IMR-90 (cell line): ENCODE results near the gene EEF1AKMT1. TPM values are rescaled to one million over a fixed set of nuclear protein-coding genes. Genes with fewer than 3 reads are reported as not detected.

Source experiments
- ATAC-seq: fragments of 200-7000 bp; cut with Tn5 transposase; 2 replicates; pipeline ENCODE4 v1.9.1; 2020; ENCODE audit warnings: low read depth, mild to moderate bottlenecking, moderate library complexity
- BruUV-seq: library from RNA; stranded (reverse); fragments of 400-500 nt; replicated peaks from 2 replicates; lab custom pipeline; 2021; lab: Mats Ljungman, UMichigan
- CTCF ChIA-PET: fragments of 300-600 bp; formaldehyde crosslinking; extraction: SDS; loops from one replicate; lab custom pipeline; 2021; ENCODE audit warnings: antibody characterized with exemption; lab: Yijun Ruan, JAX
- POLR2A ChIA-PET: fragments of 300-600 bp; sonication (Branson Sonifier 250); formaldehyde crosslinking; loops from one replicate; lab custom pipeline; 2022; ENCODE audit warnings: antibody characterized with exemption; ENCODE audit not compliant: unreplicated experiment; lab: Charles Lee
- DNase-seq: peaks from one replicate; pipeline ENCODE4 v3.0.0; 2013
- H2AFZ ChIP-seq: replicated peaks from 2 replicates; pipeline ENCODE3; 2013; ENCODE audit warnings: low read length, mild to moderate bottlenecking; ENCODE audit not compliant: poor library complexity
- H2AK5ac ChIP-seq: 2 replicates; pipeline ENCODE4 v1.6.1; 2013; ENCODE audit warnings: low read depth, low read length, inconsistent platforms
- H2AK9ac ChIP-seq: replicated peaks from 2 replicates; pipeline ENCODE3; 2013; ENCODE audit warnings: mild to moderate bottlenecking, low read depth, low read length, moderate library complexity; ENCODE audit not compliant: poor library complexity
- H2BK120ac ChIP-seq: 2 replicates; pipeline ENCODE4 v1.6.1; 2013; ENCODE audit warnings: low read depth, low read length, inconsistent platforms
- H2BK15ac ChIP-seq: 3 replicates; pipeline ENCODE4 v1.6.1; 2013; ENCODE audit warnings: low read depth, low read length, inconsistent platforms
- H2BK20ac ChIP-seq: 2 replicates; pipeline ENCODE4 v1.6.1; 2013; ENCODE audit warnings: low read depth, mild to moderate bottlenecking, inconsistent platforms, low read length, moderate library complexity
- H2BK5ac ChIP-seq: 2 replicates; pipeline ENCODE4 v1.6.1; 2013; ENCODE audit warnings: mild to moderate bottlenecking, low read depth, low read length, inconsistent platforms; ENCODE audit not compliant: poor library complexity, severe bottlenecking
- H3K14ac ChIP-seq: replicated peaks from 2 replicates; pipeline ENCODE4 v1.6.1; 2013; ENCODE audit warnings: low read depth, low read length, inconsistent platforms
- H3K18ac ChIP-seq: 2 replicates; pipeline ENCODE4 v1.6.1; 2013; ENCODE audit warnings: low read depth, low read length, control low read depth
- H3K23ac ChIP-seq: 2 replicates; pipeline ENCODE4 v1.6.1; 2013; ENCODE audit warnings: low read depth, low read length, inconsistent platforms
- H3K27ac ChIP-seq: 2 replicates; pipeline ENCODE4 v1.5.1; 2013; ENCODE audit warnings: mild to moderate bottlenecking, control low read depth, low read length; ENCODE audit not compliant: insufficient read depth
- H3K27me3 ChIP-seq: 2 replicates; pipeline ENCODE4 v1.6.1; 2013; ENCODE audit warnings: low read length; ENCODE audit not compliant: control insufficient read depth, insufficient read depth
- H3K36me3 ChIP-seq: 2 replicates; pipeline ENCODE4 v1.6.1; 2013; ENCODE audit warnings: low read length, mixed read lengths; ENCODE audit not compliant: control insufficient read depth, insufficient read depth
- H3K4ac ChIP-seq: 2 replicates; pipeline ENCODE4 v1.6.1; 2013; ENCODE audit warnings: low read depth, low read length, inconsistent platforms
- H3K4me1 ChIP-seq: 2 replicates; pipeline ENCODE4 v1.6.1; 2013; ENCODE audit warnings: low read length, mixed read lengths; ENCODE audit not compliant: control insufficient read depth, insufficient read depth
- H3K4me2 ChIP-seq: 2 replicates; pipeline ENCODE4 v1.6.1; 2013; ENCODE audit warnings: low read depth, mild to moderate bottlenecking, control low read depth, low read length, moderate library complexity
- H3K4me3 ChIP-seq: 2 replicates; pipeline ENCODE4 v1.5.1; 2013; ENCODE audit warnings: low read depth, mild to moderate bottlenecking, control low read depth, low read length, moderate library complexity; ENCODE audit not compliant: insufficient read depth
- H3K56ac ChIP-seq: 2 replicates; pipeline ENCODE4 v1.6.1; 2013; ENCODE audit warnings: low read length, inconsistent platforms; ENCODE audit not compliant: insufficient read depth; ENCODE audit errors: extremely low read depth
- H3K79me1 ChIP-seq, 2 experiments: 2 replicates each; pipeline ENCODE4 v1.6.1; 2013; ENCODE audit warnings: low read length in 2 of 2, inconsistent platforms in 1 of 2, low read depth in 1 of 2
- H3K9ac ChIP-seq: 2 replicates; pipeline ENCODE4 v1.6.1; 2013; ENCODE audit warnings: low read depth, low read length, control low read depth
- H3K9me1 ChIP-seq: 2 replicates; pipeline ENCODE4 v1.6.1; 2013; ENCODE audit warnings: low read length, inconsistent platforms; ENCODE audit not compliant: insufficient read depth
- H3K9me3 ChIP-seq: 2 replicates; pipeline ENCODE4 v1.6.1; 2013; ENCODE audit warnings: low read length; ENCODE audit not compliant: control insufficient read depth, insufficient read depth
- H4K20me1 ChIP-seq: 2 replicates; pipeline ENCODE4 v1.6.1; 2013; ENCODE audit warnings: low read length, inconsistent platforms; ENCODE audit not compliant: insufficient read depth
- H4K5ac ChIP-seq: 2 replicates; pipeline ENCODE4 v1.6.1; 2013; ENCODE audit warnings: mild to moderate bottlenecking, low read depth, low read length, control low read depth
- H4K8ac ChIP-seq, 2 experiments: 2 replicates each; pipeline ENCODE4 v1.6.1; 2013; ENCODE audit warnings: low read depth in 2 of 2, low read length in 2 of 2, control low read depth in 1 of 2, inconsistent platforms in 1 of 2
- H4K91ac ChIP-seq: 2 replicates; pipeline ENCODE4 v1.6.1; 2013; ENCODE audit warnings: low read depth, low read length, inconsistent platforms; ENCODE audit not compliant: insufficient read depth
- BHLHE40 ChIP-seq: fragments of 150-350 bp; IDR thresholded peaks from 2 replicates; pipeline ENCODE4 v1.6.1; 2016; ENCODE audit warnings: mild to moderate bottlenecking, low read depth, low read length
- CHD1 ChIP-seq: IDR thresholded peaks from 2 replicates; pipeline ENCODE4 v1.6.1; 2012; ENCODE audit warnings: low read depth, low read length, improper control_type of control experiment
- FOS ChIP-seq: fragments of 150-350 bp; IDR thresholded peaks from 2 replicates; pipeline ENCODE4 v1.6.1; 2016; ENCODE audit warnings: low read depth, low read length
- MAFK ChIP-seq: IDR thresholded peaks from 2 replicates; pipeline ENCODE4 v1.6.1; 2012; ENCODE audit warnings: low read depth, low read length, improper control_type of control experiment
- MAZ ChIP-seq: IDR thresholded peaks from 2 replicates; pipeline ENCODE4 v1.6.1; 2012; ENCODE audit warnings: low read depth, mild to moderate bottlenecking, low read length, improper control_type of control experiment, moderate library complexity, borderline replicate concordance
- MXI1 ChIP-seq: IDR thresholded peaks from 2 replicates; pipeline ENCODE4 v1.6.1; 2012; ENCODE audit warnings: low read depth, mild to moderate bottlenecking, low read length, moderate library complexity, borderline replicate concordance
- POLR2A ChIP-seq: IDR thresholded peaks from 2 replicates; pipeline ENCODE4 v1.6.1; 2012; ENCODE audit warnings: mild to moderate bottlenecking, low read depth, low read length
- RAD21 ChIP-seq: IDR thresholded peaks from 2 replicates; pipeline ENCODE4 v1.6.1; 2012; ENCODE audit warnings: low read length, improper control_type of control experiment
- RFX5 ChIP-seq: IDR thresholded peaks from 2 replicates; pipeline ENCODE4 v1.8.0; 2012; ENCODE audit warnings: low read depth, mild to moderate bottlenecking, low read length, moderate library complexity
- WGBS, 2 experiments: methylation state at CpG; one replicate each; pipeline versions ENCODE4 v1.1.5 to v1.1.7; 2013; ENCODE audit warnings: missing lambda C conversion rate in 2 of 2; ENCODE audit not compliant: insufficient read length in 1 of 2; ENCODE audit errors: extremely low coverage in 2 of 2; 5-methylcytosine and 5-hydroxymethylcytosine counted together
- dilution Hi-C: fragments of 300-500 bp; cut with HindIII; formaldehyde crosslinking; loops from one replicate; pipeline ENCODE4 v1.14.3; 2018; ENCODE audit warnings: low sequenced_read_pairs; ENCODE audit not compliant: unreplicated experiment
- in situ Hi-C: fragments of 300-500 bp; cut with MboI; formaldehyde crosslinking; loops from 3 replicates; pipeline ENCODE4 v1.14.3; 2019; ENCODE audit warnings: low sequenced_read_pairs, inconsistent platforms, mixed read lengths
- intact Hi-C: fragments of 100-400 bp; cut with micrococcal nuclease; formaldehyde crosslinking; loops from 2 replicates; pipeline ENCODE4 v1.10.0; 2022
- polyA plus RNA-seq, 3 experiments: library from polyadenylated mRNA; depleted of rRNA; stranded (reverse); fragments of >200 nt; gene quantifications; 2 replicates each; pipeline ENCODE4 v1.2.3, GENCODE V29; 2012; ENCODE audit warnings: low replicate concordance in 1 of 3
- total RNA-seq: library from RNA; depleted of rRNA; stranded (reverse); fragments of >200 nt; gene quantifications from 2 replicates; pipeline ENCODE4 v1.2.3, GENCODE V29; 2012
- TF ChIP-seq, protein P1 (sequence below): fragments of 150-350 bp; IDR thresholded peaks from 2 replicates; pipeline ENCODE4 v1.6.1; 2017; ENCODE audit warnings: mild to moderate bottlenecking, antibody characterized with exemption, low read length, low read depth
- TF ChIP-seq, protein P2 (sequence below): conservative IDR thresholded peaks from 2 replicates; pipeline ENCODE4 v1.5.1; 2012; ENCODE audit warnings: mild to moderate bottlenecking, low read depth, low read length, improper control_type of control experiment
- TF ChIP-seq, protein P3 (sequence below): fragments of 150-350 bp; IDR thresholded peaks from 2 replicates; pipeline ENCODE4 v1.6.1; 2016; ENCODE audit warnings: low read depth, mild to moderate bottlenecking, low read length, moderate library complexity, borderline replicate concordance

EEF1AKMT1 gene
- total and polyA plus RNA-seq, 2 of the 4 experiments (the other 2 are of a cell fraction), result 10.0 to 10.6 TPM

DNA sequence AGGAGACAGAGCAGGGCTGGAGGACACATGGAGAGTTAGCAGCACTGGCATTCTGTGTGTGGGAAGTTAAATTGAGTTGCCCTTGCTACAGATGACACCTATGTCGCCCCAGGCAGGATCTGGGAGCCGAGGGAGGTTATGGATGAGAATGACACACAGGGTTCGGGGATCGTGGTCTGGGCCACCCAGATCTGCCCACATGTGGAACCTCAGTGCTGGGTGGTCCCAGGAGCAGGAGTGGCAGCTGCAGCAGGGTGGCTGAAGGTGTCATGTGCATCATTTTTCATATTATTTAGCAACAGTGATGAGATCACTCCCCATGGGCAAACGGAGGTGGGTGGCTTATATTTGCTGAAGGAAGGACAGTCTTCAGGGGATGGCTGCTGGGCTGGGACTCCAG, 67.1 kb downstream of the EEF1AKMT1 start:
- H3K4me3 ChIP-seq, result no peak overlapping the region
- 0 out of 2 replicates have a peak, but pooled peaks cover 4% of the 10 kb centered on the region for H3K9me1 ChIP-seq
- no peaks in the 10 kb centered on the region for H4K20me1 ChIP-seq
- H3K14ac ChIP-seq, result no peak overlapping the region
- no peaks in the 10 kb centered on the region for H3K9me3 ChIP-seq
- no peak overlapping the region for H3K18ac ChIP-seq
- ChIA-PET POLR2A (no interaction called here), CTCF (no interaction called here)
- 58% methylated on average over 2 of the region's 5 CpGs; no CpG with 5 or more reads in 1 of the 2 experiments for WGBS, 2 experiments
- H2BK120ac ChIP-seq, result no peak overlapping the region
- no peak overlapping the region for H2BK20ac ChIP-seq
- no peak overlapping the region for H3K23ac ChIP-seq
- TF ChIP-seq, protein P1, sequence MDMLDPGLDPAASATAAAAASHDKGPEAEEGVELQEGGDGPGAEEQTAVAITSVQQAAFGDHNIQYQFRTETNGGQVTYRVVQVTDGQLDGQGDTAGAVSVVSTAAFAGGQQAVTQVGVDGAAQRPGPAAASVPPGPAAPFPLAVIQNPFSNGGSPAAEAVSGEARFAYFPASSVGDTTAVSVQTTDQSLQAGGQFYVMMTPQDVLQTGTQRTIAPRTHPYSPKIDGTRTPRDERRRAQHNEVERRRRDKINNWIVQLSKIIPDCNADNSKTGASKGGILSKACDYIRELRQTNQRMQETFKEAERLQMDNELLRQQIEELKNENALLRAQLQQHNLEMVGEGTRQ, result no peak
- no peak for TF ChIP-seq CHD1
- no peak for TF ChIP-seq POLR2A
- no peak for TF ChIP-seq MAFK
- TF ChIP-seq RFX5, result no peak
- no peak for TF ChIP-seq FOS
- TF ChIP-seq, protein P2, sequence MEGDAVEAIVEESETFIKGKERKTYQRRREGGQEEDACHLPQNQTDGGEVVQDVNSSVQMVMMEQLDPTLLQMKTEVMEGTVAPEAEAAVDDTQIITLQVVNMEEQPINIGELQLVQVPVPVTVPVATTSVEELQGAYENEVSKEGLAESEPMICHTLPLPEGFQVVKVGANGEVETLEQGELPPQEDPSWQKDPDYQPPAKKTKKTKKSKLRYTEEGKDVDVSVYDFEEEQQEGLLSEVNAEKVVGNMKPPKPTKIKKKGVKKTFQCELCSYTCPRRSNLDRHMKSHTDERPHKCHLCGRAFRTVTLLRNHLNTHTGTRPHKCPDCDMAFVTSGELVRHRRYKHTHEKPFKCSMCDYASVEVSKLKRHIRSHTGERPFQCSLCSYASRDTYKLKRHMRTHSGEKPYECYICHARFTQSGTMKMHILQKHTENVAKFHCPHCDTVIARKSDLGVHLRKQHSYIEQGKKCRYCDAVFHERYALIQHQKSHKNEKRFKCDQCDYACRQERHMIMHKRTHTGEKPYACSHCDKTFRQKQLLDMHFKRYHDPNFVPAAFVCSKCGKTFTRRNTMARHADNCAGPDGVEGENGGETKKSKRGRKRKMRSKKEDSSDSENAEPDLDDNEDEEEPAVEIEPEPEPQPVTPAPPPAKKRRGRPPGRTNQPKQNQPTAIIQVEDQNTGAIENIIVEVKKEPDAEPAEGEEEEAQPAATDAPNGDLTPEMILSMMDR, result no peak
- no peak for TF ChIP-seq RAD21
- TF ChIP-seq, protein P3, sequence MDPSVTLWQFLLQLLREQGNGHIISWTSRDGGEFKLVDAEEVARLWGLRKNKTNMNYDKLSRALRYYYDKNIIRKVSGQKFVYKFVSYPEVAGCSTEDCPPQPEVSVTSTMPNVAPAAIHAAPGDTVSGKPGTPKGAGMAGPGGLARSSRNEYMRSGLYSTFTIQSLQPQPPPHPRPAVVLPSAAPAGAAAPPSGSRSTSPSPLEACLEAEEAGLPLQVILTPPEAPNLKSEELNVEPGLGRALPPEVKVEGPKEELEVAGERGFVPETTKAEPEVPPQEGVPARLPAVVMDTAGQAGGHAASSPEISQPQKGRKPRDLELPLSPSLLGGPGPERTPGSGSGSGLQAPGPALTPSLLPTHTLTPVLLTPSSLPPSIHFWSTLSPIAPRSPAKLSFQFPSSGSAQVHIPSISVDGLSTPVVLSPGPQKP, result no peak
- no peak for TF ChIP-seq MXI1
- no peak for TF ChIP-seq MAZ
- TF ChIP-seq BHLHE40, result no peak
- no peak overlapping the region for H2AFZ ChIP-seq
- intact Hi-C loops, result no loop called here
- dilution Hi-C loops, result no loop called here
- 0 out of 4 replicates have a peak, but pooled peaks cover 0 to 5% of the 10 kb centered on the region in 2 experiments for H3K79me1 ChIP-seq
- no peak for ATAC-seq
- H2AK9ac ChIP-seq, result no peak overlapping the region
- H3K56ac ChIP-seq, result no peak overlapping the region
- no peak overlapping the region for H2BK15ac ChIP-seq
- H3K36me3 ChIP-seq, result no peaks in the 10 kb centered on the region
- no peak overlapping the region for H4K91ac ChIP-seq
- H2BK5ac ChIP-seq, result no peak overlapping the region
- in situ Hi-C loops, result loop anchor here (5.0 to 25.0 kb wide), 3 partner anchors 121 to 519 kb away; partner anchors contain the start of gene GJB2
- H3K4ac ChIP-seq, result no peak overlapping the region
- H3K27me3 ChIP-seq, result peaks cover 2% of the 10 kb centered on the region
- H4K8ac ChIP-seq, result no peak overlapping the region
- H3K4me1 ChIP-seq, result peaks cover 2% of the 10 kb centered on the region; the same call in 1 of the 2 replicates
- H3K4me2 ChIP-seq, result no peak overlapping the region
- no peak overlapping the region; the same call in 1 of the 2 replicates for H2AK5ac ChIP-seq
- no peak overlapping the region for H3K27ac ChIP-seq
- H3K9ac ChIP-seq, result no peak overlapping the region
- no TSS peak for BruUV-seq
- no peak overlapping the region for H4K5ac ChIP-seq
- DNase-seq, result no peak
